Peyer's patch (tissue), 4 donors: ENCODE data around the gene MICAL3.

ENCODE experiments used
- POLR2A ChIP-seq, 2 donors: fragments of 450-650 bp; IDR thresholded peaks; one replicate each; pipeline ENCODE4 v1.5.1; 2017; ENCODE audit warnings: antibody characterized with exemption in 2 of 2, mild to moderate bottlenecking in 2 of 2, moderate library complexity in 2 of 2
- TF ChIP-seq, protein P1 (sequence below), 6 experiments: fragments of 450-650 bp in 4 of 6; fragments of 200-600 bp in 2 of 6; sonication (generic) in 1 of 6; IDR thresholded peaks; one replicate each; pipeline ENCODE4 v1.5.1; 2017 to 2019; ENCODE audit warnings: antibody characterized with exemption in 6 of 6, mild to moderate bottlenecking in 3 of 6, moderate library complexity in 1 of 6

DNA sequence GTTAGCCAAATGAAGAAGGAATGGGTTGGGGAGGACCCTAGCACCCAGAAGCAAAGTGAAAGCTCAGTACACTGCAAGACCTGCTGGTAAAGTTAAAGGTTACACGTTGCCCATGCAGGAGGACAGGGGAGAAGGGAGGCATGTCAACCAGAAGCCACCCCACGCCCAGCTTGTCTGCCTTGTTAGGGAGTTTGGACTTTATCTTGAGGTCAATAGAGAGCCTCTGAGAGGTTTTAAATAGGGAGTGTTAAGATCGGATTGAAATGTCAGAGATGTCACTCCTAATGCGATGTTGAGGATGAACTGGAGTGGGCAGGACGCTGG, 34.7 kb upstream of the MICAL3 start:
- TF ChIP-seq, protein P1, sequence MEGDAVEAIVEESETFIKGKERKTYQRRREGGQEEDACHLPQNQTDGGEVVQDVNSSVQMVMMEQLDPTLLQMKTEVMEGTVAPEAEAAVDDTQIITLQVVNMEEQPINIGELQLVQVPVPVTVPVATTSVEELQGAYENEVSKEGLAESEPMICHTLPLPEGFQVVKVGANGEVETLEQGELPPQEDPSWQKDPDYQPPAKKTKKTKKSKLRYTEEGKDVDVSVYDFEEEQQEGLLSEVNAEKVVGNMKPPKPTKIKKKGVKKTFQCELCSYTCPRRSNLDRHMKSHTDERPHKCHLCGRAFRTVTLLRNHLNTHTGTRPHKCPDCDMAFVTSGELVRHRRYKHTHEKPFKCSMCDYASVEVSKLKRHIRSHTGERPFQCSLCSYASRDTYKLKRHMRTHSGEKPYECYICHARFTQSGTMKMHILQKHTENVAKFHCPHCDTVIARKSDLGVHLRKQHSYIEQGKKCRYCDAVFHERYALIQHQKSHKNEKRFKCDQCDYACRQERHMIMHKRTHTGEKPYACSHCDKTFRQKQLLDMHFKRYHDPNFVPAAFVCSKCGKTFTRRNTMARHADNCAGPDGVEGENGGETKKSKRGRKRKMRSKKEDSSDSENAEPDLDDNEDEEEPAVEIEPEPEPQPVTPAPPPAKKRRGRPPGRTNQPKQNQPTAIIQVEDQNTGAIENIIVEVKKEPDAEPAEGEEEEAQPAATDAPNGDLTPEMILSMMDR (IDR thresholded peaks at IDR 0.05), result no peak
- no peak for TF ChIP-seq POLR2A (IDR thresholded peaks at IDR 0.05)
